Tibial artery (tissue), 4 donors: ENCODE data around the gene THSD4.

Source experiments
- DNase-seq, 2 donors: peaks; one replicate each; pipeline ENCODE4 v3.0.0-alpha.2; 2019
- H3K27ac ChIP-seq, 2 donors: fragments of 200-600 bp; sonication (generic) in 1 of 2; 1 replicate in 1 of 2; 2 replicates in 1 of 2; pipeline ENCODE4 v1.5.1; 2018 to 2019; ENCODE audit warnings: mild to moderate bottlenecking in 1 of 2
- H3K27me3 ChIP-seq, 2 donors: fragments of 200-600 bp; sonication (generic) in 1 of 2; one replicate each; pipeline versions ENCODE4 v1.5.1 to v1.6.0; 2016 to 2019
- H3K36me3 ChIP-seq, 3 donors: fragments of 200-600 bp; sonication (generic) in 2 of 3; one replicate each; pipeline ENCODE4 v1.5.1; 2016 to 2019; ENCODE audit warnings: mild to moderate bottlenecking in 2 of 3
- H3K4me1 ChIP-seq, 4 donors: fragments of 200-600 bp; sonication (generic) in 2 of 4; 1 replicate in 3 of 4; 2 replicates in 1 of 4; pipeline ENCODE4 v1.5.1; 2016 to 2019
- H3K4me3 ChIP-seq, 2 donors: fragments of 200-600 bp; sonication (generic) in 1 of 2; 1 replicate in 1 of 2; 2 replicates in 1 of 2; pipeline ENCODE4 v1.5.1; 2018 to 2019; ENCODE audit warnings: mild to moderate bottlenecking in 2 of 2
- H3K9me3 ChIP-seq, 3 donors: fragments of 200-600 bp; sonication (generic) in 1 of 3; one replicate each; pipeline ENCODE4 v1.5.1; 2016 to 2019
- intact Hi-C: fragments of 100-400 bp; cut with DNase I; formaldehyde crosslinking; loops from one replicate; pipeline ENCODE4 v1.15.0; 2023; ENCODE audit warnings: low total_unique reads
- TF ChIP-seq, protein P1 (sequence below), 2 experiments: fragments of 200-600 bp in 1 of 2; fragments of 450-650 bp in 1 of 2; IDR thresholded peaks; one replicate each; pipeline ENCODE4 v1.5.1; 2017 to 2019; ENCODE audit warnings: antibody characterized with exemption in 2 of 2, mild to moderate bottlenecking in 1 of 2, moderate library complexity in 1 of 2

The THSD4 gene

DNA sequence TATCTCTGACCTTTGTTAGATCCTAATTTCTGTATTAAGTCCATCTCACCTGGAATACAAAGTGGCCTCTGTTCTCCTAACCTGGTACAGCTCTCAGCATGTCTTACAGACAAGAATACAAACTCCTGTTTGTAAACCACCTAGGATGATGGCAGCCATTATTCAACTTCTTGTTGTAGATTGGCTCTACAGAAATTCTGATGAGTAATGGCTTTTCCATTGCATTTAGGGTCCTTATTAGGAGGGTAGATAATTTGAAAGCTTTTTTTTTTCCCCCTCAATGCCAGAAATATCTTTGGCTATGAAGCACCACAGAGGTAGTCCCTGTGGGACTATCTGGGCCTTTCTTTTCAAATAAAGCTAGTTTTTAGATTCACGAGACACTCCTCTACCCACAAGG lies 704.9 kb downstream of the THSD4 start:
- Histone ChIP-seq H3K4me3 (no peak overlapping the region), H3K27me3 (no peaks in the 10 kb centered on the region), H3K36me3 (peaks cover 14 to 35% (median 34%) of the 10 kb centered on the region in 3 donors), H3K9me3 (peaks cover 0 to 30% (median 7%) of the 10 kb centered on the region in 3 donors), H3K27ac (no peak overlapping the region), H3K4me1 (no peaks in the 10 kb centered on the region)
- TF ChIP-seq, protein P1, sequence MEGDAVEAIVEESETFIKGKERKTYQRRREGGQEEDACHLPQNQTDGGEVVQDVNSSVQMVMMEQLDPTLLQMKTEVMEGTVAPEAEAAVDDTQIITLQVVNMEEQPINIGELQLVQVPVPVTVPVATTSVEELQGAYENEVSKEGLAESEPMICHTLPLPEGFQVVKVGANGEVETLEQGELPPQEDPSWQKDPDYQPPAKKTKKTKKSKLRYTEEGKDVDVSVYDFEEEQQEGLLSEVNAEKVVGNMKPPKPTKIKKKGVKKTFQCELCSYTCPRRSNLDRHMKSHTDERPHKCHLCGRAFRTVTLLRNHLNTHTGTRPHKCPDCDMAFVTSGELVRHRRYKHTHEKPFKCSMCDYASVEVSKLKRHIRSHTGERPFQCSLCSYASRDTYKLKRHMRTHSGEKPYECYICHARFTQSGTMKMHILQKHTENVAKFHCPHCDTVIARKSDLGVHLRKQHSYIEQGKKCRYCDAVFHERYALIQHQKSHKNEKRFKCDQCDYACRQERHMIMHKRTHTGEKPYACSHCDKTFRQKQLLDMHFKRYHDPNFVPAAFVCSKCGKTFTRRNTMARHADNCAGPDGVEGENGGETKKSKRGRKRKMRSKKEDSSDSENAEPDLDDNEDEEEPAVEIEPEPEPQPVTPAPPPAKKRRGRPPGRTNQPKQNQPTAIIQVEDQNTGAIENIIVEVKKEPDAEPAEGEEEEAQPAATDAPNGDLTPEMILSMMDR (IDR thresholded peaks at IDR 0.05) = no peak
- intact Hi-C loops = no loop called here
- no peak for DNase-seq

DNA sequence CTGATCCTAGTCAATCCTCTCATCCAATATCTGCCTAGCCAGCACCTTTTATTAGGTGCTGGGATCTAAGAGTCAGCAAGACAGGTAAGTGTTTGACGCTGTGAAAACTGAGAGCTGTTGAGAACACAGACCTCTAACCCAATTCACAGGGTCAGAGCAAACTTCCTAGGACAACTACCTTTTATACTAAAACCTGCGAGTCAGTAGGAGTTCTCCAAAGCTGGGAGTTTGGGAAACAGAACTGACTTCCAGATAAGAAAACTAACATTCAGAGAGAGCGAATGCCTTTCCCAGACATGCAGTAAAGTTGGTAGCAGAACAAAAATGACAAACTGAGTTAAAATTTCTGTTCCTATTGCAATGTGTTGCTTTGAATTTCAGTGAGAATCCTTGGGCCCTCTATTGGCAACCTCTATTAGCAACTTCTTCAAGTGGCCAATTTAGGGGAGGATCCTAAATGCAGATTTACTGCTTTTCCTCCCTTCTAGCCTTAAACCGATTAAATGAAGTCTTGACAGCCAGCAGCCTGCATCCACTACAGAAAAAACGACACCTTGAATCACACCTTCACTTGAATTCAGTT lies 706.4 kb downstream of the THSD4 start:
- TF ChIP-seq, protein P1 (IDR thresholded peaks at IDR 0.05) = no peak
- H3K27me3 ChIP-seq = no peaks in the 10 kb centered on the region
- H3K4me3 ChIP-seq = no peak overlapping the region
- intact Hi-C loops = no loop called here
- no peak for DNase-seq
- peaks cover 0 to 30% (median 7%) of the 10 kb centered on the region in 3 donors for H3K9me3 ChIP-seq
- no peaks in the 10 kb centered on the region for H3K4me1 ChIP-seq
- peaks cover 20 to 47% (median 42%) of the 10 kb centered on the region in 3 donors for H3K36me3 ChIP-seq
- no peak overlapping the region for H3K27ac ChIP-seq

DNA sequence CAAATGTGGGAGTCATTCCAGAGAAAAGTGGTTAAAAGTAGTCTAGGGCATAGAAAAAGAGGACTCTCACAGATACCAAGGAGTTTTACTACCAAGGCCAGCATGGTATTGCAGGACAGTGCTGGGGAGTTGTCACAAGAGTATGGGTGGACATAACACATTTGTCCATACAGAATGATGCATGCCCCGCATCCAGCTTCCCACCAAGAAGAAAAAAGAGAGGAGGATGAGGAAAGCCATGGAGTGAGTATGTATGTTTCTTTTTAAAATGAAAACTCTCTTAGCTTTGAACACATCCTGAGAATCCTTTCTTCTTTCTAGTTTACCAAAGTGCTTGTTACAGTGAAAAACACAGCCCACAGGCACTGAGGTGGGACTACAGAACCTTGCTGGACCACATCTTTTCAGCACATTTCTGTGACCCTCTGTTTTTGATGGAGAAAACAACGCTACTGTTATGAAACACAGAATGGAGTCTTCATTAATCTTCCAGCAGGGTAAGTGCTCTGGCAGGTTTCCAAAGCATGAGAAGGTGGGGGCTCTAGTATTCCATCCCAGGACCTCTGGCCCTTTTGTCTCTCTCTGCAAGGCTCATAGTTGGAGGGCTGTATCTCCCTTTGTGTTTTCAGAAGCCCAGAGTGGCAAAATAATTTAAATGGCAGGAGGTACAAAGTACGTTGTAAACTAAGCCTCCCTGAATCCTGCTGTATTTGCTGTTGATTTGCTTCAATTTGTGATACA lies 707.8 kb downstream of the THSD4 start:
- no peaks in the 10 kb centered on the region for H3K27me3 ChIP-seq
- no peaks in the 10 kb centered on the region for H3K4me1 ChIP-seq
- H3K27ac ChIP-seq = no peak overlapping the region
- TF ChIP-seq, protein P1 (IDR thresholded peaks at IDR 0.05) = no peak
- intact Hi-C loops = no loop called here
- peaks cover 33 to 61% (median 57%) of the 10 kb centered on the region in 3 donors for H3K36me3 ChIP-seq
- peaks cover 0 to 30% (median 7%) of the 10 kb centered on the region in 3 donors for H3K9me3 ChIP-seq
- no peak for DNase-seq
- no peak overlapping the region for H3K4me3 ChIP-seq

DNA sequence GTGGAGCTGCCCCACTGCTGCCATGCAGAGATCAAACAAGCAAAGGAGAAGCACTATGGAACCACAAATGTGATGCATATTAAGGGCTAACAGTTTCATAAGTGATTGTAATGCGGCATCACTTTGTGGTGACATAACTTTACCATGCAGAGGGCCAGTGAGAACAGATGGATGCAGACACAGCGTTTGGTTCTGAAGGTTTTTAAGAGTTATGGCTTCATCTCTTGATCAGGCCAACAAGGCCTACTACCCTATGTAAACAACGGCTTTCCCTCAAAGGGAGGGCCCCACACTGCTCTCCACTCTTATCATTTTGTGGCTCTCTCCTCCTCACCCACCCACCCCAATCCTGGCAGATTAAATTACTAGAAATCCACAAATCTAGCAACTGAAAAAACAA lies 708.5 kb downstream of the THSD4 start:
- TF ChIP-seq, protein P1 (IDR thresholded peaks at IDR 0.05) = no peak
- Histone ChIP-seq H3K27ac (no peak overlapping the region), H3K9me3 (peaks cover 0 to 30% (median 7%) of the 10 kb centered on the region in 3 donors), H3K4me3 (no peak overlapping the region), H3K36me3 (peaks cover 38 to 69% (median 64%) of the 10 kb centered on the region in 3 donors), H3K4me1 (no peaks in the 10 kb centered on the region), H3K27me3 (no peaks in the 10 kb centered on the region)
- DNase-seq = no peak
- intact Hi-C loops = no loop called here

DNA sequence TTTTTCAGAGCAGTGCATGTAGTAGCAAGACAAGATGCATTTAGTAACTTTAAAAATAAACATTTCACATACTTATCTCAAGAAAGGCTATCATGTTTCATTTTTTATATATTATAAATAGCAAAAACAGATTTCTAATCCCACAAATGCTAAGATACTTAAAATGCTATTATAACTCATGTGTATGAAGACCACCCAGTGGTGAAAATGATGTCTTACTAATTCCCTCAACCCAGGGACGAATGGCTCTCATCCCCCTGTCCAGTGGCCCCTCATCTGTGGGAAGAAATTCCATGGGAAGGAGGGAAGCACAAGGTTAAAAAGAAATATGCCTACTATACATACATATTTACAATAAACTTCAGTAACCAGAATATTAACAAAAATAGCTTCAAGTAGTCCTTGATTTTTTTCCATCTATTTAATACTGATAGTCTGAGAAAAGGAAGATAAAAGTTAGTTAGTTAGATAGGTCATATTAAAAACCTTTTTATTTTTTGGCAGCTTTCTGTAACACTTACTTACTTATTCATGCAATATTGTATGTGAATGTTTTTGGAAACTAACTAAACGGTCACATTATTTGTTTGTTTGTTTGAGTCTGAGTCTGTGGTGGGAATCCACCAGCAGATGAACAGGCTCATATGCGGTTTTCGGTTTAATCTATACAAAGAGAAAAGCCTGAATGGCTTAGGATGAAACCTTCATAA lies 709.9 kb downstream of the THSD4 start:
- H3K4me1 ChIP-seq = no peaks in the 10 kb centered on the region
- no peaks in the 10 kb centered on the region for H3K27me3 ChIP-seq
- TF ChIP-seq, protein P1 (IDR thresholded peaks at IDR 0.05) = no peak
- H3K9me3 ChIP-seq = peaks cover 0 to 30% (median 5%) of the 10 kb centered on the region in 3 donors
- H3K36me3 ChIP-seq = peaks cover 50 to 82% (median 78%) of the 10 kb centered on the region in 3 donors
- DNase-seq = no peak
- H3K27ac ChIP-seq = no peak overlapping the region
- intact Hi-C loops = no loop called here
- H3K4me3 ChIP-seq = no peak overlapping the region
